Measurements from ENCODE around the gene AKT1. TPM values are rescaled to one million over a fixed set of nuclear protein-coding genes. Genes with fewer than 3 reads are reported as not detected.

Gene AKT1
- total RNA-seq, 1 donor from 2014 or later: 92.8 TPM

DNA sequence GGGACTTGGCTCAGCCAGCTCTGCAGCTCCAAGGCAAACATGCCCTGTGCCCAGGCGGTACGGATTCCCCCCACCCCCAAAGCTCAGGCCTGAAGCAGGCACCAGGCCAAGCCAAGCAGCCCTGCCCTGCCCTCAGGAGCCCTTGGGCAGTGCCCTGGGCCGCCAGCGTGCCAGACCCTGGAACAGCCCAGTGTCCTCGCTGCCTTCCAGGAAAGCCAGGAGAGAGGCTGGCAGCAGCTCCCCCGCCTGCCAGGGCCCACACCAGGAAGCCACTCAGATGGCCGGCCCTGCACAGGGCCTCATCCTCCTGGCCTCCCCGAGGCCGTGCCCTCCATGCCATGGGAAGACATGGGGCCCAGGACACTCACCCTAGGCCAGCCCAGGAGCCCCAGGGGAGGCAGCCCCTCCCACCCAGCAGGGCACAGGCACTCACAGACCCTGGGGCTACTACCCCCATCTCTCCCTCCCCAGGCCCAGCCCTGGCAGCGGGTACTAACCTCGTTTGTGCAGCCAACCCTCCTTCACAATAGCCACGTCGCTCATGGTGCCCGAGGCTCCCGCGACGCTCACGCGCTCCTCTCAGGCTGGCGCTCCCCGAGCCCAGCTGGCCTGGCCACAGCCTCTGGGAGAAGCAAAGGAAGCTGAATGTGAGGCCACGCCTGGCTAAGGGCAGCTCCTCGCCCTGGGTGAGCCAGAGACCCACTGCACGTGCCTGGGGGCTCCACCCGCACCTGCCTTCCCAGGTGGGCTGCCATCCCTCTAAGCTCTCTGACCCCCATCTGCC lies 3.3 kb downstream of the AKT1 start:
- Histone ChIP-seq H3K4me1 (peaks cover 50% of the 10 kb centered on the region), H3K36me3 (peaks cover 0 to 17% of the 10 kb centered on the region in 2 donors), H3K9me3 (no peaks in the 10 kb centered on the region), H3K27ac (no peak overlapping the region), H3K27me3 (no peaks in the 10 kb centered on the region), H3K4me3 (no peak overlapping the region)
- DNase-seq (ENCODE audit: extremely low spot score in 2 of 2): no peak
- intact Hi-C loops (cut with DNase I): loop anchor here (10.0 kb wide), 1 partner anchor 193 kb away; the partner anchor contains the start of gene CLBA1
- TF ChIP-seq POLR2AphosphoS5 (IDR thresholded peaks at IDR 0.05; ENCODE audit: insufficient read depth in 1 of 2, low read depth in 1 of 2) (no peak), CTCF (IDR thresholded peaks at IDR 0.05) (no peak), POLR2A (IDR thresholded peaks at IDR 0.05) (no peak)

GRCh38 chr14:104791425-104791824 lies 4.1 kb downstream of the AKT1 start:
- Histone ChIP-seq H3K27ac (no peak overlapping the region), H3K36me3 (peaks cover 0 to 17% of the 10 kb centered on the region in 2 donors), H3K9me3 (no peaks in the 10 kb centered on the region), H3K4me1 (peaks cover 59% of the 10 kb centered on the region), H3K4me3 (no peak overlapping the region), H3K27me3 (no peaks in the 10 kb centered on the region)
- no peak for DNase-seq (ENCODE audit: extremely low spot score in 2 of 2)
- intact Hi-C loops (cut with DNase I): loop anchor here (10.0 kb wide), 1 partner anchor 193 kb away; the partner anchor contains the start of gene CLBA1
- TF ChIP-seq POLR2AphosphoS5 (IDR thresholded peaks at IDR 0.05; ENCODE audit: insufficient read depth in 1 of 2, low read depth in 1 of 2) (no peak), CTCF (IDR thresholded peaks at IDR 0.05) (no peak), POLR2A (IDR thresholded peaks at IDR 0.05) (no peak)

DNA sequence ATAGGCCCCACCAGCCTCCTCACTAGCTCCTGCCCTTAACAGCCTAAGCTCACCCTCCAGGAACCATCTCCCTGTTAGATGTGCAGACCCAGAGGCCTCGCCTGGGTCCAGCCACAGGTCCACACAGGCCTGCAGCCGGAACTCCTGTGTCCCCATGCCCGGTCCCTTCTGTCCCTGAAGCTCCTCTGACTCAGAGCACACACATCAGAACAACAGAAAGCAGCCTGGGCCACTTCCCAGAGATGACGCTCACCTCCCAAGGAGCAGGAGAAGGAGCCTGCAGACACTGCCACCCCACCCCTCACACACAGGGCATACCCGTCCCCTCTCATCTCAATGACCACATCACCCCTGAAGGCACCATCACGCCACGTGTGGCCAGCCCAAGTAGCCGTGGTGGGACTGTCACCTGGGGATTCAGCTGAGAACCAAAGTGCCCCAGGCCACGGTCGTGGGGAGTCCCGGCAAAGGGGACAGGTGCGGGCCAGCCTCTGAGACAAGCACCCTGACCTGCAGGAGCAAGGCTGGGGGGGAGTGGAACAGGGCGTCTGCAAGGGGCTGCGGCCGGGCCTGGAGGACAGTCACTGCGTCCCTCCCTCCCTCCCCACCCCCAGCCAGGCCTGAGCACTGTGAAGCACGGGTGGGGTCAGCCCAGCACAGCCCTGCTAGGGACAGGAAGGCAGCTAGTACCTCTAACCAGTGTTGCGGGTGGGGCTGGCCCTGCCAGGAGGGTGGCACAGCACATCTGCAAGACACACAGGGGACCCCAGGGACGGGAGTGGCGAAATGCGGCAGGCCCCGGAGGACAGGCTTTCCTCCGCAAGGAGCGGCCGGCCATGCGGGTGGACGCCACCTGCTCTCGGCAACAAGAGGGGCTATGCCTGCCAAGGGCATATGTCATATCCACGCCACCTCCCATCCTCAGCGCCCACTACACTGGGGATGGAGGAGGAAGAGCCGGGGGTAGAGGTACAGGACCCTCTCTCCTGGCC lies 5.5 kb downstream of the AKT1 start:
- DNase-seq (ENCODE audit: extremely low spot score in 2 of 2): no peak
- Histone ChIP-seq H3K4me3 (no peak overlapping the region), H3K27me3 (no peaks in the 10 kb centered on the region), H3K9me3 (no peaks in the 10 kb centered on the region), H3K4me1 (peaks cover 65% of the 10 kb centered on the region), H3K36me3 (peaks cover 0 to 17% of the 10 kb centered on the region in 2 donors), H3K27ac (no peak overlapping the region)
- intact Hi-C loops (cut with DNase I): loop anchor here (10.0 kb wide), 1 partner anchor 195 kb away; the partner anchor contains the start of gene CLBA1
- TF ChIP-seq POLR2A (IDR thresholded peaks at IDR 0.05) (no peak), CTCF (IDR thresholded peaks at IDR 0.05) (no peak), POLR2AphosphoS5 (IDR thresholded peaks at IDR 0.05; ENCODE audit: insufficient read depth in 1 of 2, low read depth in 1 of 2) (no peak)

DNA sequence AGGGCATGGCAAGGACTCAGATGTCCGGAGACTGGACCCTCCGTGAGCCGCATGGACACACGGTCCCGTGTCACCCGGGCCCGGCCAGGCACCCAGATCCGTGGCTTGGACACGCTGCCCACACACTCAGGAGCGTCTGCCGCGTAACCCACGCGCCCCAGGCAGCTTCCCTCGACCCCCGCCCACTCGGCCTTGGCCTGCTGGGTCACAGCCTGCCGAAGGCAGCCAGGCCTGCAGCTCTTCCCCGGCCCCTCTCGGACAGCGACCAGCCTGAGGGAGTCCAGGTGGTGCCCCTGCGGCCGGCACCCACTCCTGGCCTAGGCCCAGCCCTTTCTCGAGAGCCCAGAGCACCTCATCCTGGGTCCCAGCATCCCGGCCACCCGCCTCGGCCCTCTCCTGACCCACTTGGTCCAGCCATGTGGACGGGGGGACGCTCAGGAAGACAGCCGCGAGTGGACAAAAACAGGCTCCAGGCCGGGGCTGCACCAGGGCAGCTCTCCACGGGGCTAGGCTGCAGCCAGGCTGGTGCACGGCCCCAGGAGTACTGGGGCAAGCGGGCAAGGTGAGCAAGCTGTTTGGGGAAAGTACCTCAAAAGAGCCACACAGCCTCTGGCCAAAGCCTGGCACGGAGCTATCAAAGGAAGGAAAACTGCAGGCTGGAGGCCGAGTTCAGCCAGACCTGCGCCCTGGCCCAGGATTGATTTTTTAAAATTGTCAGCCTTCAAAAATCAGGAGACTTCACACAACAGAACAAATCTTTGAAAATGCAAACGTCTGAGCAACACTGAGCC lies 6.5 kb downstream of the AKT1 start:
- TF ChIP-seq CTCF (IDR thresholded peaks at IDR 0.05) (no peak), POLR2AphosphoS5 (IDR thresholded peaks at IDR 0.05; ENCODE audit: insufficient read depth in 1 of 2, low read depth in 1 of 2) (no peak), POLR2A (IDR thresholded peaks at IDR 0.05) (no peak)
- peaks cover 0 to 17% of the 10 kb centered on the region in 2 donors for H3K36me3 ChIP-seq
- H3K27ac ChIP-seq: no peak overlapping the region
- H3K9me3 ChIP-seq: no peaks in the 10 kb centered on the region
- no peak overlapping the region for H3K4me3 ChIP-seq
- DNase-seq (ENCODE audit: extremely low spot score in 2 of 2): no peak
- H3K4me1 ChIP-seq: peaks cover 66% of the 10 kb centered on the region
- no peaks in the 10 kb centered on the region for H3K27me3 ChIP-seq
- intact Hi-C loops (cut with DNase I): no loop called here
